ENCODE data around the gene FLT3LG.

The FLT3LG gene

GRCh38 chr19:49473868-49474541 lies at the start of gene FLT3LG:
Gene FLT3LG (plus strand): TSS chr19:49474215. CDS start chr19:49474640, 425 bp downstream.
- DNase-seq (ENCODE audit: low read depth) = peak; percentile 68
- TF ChIP-seq CTCF (IDR thresholded peaks at IDR 0.05; ENCODE audit: low read length, missing control alignments) = peak; percentile 83
- peak within 1 kb of the TSS; percentile 71 for H3K4me3 ChIP-seq (replicated peaks; ENCODE audit: low read depth, low read length)

- no peak within 1 kb of the TSS for H3K4me3 ChIP-seq (replicated peaks; ENCODE audit: low read depth, low read length)
- no peak for TF ChIP-seq CTCF (IDR thresholded peaks at IDR 0.05; ENCODE audit: low read length, missing control alignments)
- no peak for DNase-seq (ENCODE audit: low read depth)
These were observed 48.8 kb upstream of the FLT3LG start, which contains the start of gene GFY for GRCh38 chr19:49425178-49425577. Gene GFY (plus strand): TSS chr19:49425388. CDS start chr19:49426431, 1,043 bp downstream.

- DNase-seq (ENCODE audit: low read depth) = no peak
- no peak overlapping the region for H3K4me3 ChIP-seq (replicated peaks; ENCODE audit: low read depth, low read length)
- TF ChIP-seq CTCF (IDR thresholded peaks at IDR 0.05; ENCODE audit: low read length, missing control alignments) = no peak
These were observed 48.0 kb upstream of the FLT3LG start for GRCh38 chr19:49425922-49426592.

- no peak for TF ChIP-seq CTCF (IDR thresholded peaks at IDR 0.05; ENCODE audit: low read length, missing control alignments)
These were observed 46.7 kb upstream of the FLT3LG start for GRCh38 chr19:49427339-49427738.

GRCh38 chr19:49427855-49428546 lies 46.0 kb upstream of the FLT3LG start:
- H3K4me3 ChIP-seq (replicated peaks; ENCODE audit: low read depth, low read length) = no peak overlapping the region
- no peak for DNase-seq (ENCODE audit: low read depth)
- TF ChIP-seq CTCF (IDR thresholded peaks at IDR 0.05; ENCODE audit: low read length, missing control alignments) = no peak

More at GRCh38 chr19:49427339-49427738, 46.7 kb upstream of the FLT3LG start:
- DNase-seq (ENCODE audit: low read depth) = no peak
- H3K4me3 ChIP-seq (replicated peaks; ENCODE audit: low read depth, low read length) = no peak overlapping the region

- H3K4me3 ChIP-seq (replicated peaks; ENCODE audit: low read depth, low read length) = no peak overlapping the region
- DNase-seq (ENCODE audit: low read depth) = no peak
- TF ChIP-seq CTCF (IDR thresholded peaks at IDR 0.05; ENCODE audit: low read length, missing control alignments) = no peak
These were observed 45.2 kb upstream of the FLT3LG start for GRCh38 chr19:49428547-49429451.

All from fibroblast of pulmonary artery (primary cell).